ENCODE data around the gene ARSG. TPM values are rescaled to one million over a fixed set of nuclear protein-coding genes. Genes with fewer than 3 reads are reported as not detected.
"Not testable (repeated sequence)": the region's sequence is repeated elsewhere in the genome, so short reads cannot be mapped to it uniquely, and the experiment has no call there.

The ARSG gene
- total RNA-seq, 1 experiment from 2014 or later: 7.9 TPM

DNA sequence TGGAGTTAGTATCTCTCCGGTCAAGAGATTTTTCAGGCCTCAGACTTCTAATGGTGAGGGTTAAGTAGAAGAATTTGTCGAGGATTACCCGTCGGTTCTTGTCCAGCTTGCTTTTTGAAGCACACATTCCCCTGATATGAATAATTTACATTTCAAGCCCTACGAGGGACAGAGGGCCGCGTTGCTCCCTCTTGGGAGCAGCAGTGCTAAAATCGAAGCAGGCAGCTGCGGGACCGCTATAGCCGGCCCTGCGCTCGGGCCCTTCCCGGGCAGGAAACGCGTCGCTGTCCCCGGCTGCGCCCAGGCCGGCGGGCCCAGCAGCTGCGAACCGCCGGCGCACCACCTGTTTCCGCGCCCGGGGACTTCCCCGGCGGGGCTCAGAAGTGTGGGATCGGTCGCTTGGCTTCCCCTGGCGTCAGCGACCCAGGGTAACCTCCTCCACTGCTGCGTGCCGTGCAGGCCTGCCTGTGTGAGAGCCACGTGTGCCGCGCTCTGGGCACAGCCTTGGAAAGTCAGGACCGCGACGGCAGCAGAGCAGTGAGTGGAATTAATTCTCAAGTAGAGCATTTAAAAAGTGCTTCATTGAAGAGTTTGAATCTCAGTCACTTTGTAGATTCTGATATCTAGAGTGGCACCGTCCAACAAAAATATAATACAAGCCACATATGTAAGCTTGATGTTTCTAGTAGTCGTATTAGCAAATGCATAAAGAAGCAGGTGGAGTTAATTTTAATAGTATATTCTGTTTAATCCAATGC lies 32.2 kb upstream of the ARSG start:
- Mint-ChIP-seq H3K4me3 (peak overlapping the region; percentile 63), H3K36me3 (peaks cover 25% of the 10 kb centered on the region), H3K4me1 (peaks cover 12% of the 10 kb centered on the region)
- H3K27me3 Mint-ChIP-seq (ENCODE audit: low read depth); H3K27ac Mint-ChIP-seq; POLR2A ChIA-PET; CTCF ChIA-PET; H3K9me3 Mint-ChIP-seq: not testable (repeated sequence)
- TF ChIP-seq, protein P1, sequence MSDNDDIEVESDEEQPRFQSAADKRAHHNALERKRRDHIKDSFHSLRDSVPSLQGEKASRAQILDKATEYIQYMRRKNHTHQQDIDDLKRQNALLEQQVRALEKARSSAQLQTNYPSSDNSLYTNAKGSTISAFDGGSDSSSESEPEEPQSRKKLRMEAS (CRISPR knock-in tag; IDR thresholded peaks at IDR 0.05): peak; percentile 72
- TF ChIP-seq, protein P2, sequence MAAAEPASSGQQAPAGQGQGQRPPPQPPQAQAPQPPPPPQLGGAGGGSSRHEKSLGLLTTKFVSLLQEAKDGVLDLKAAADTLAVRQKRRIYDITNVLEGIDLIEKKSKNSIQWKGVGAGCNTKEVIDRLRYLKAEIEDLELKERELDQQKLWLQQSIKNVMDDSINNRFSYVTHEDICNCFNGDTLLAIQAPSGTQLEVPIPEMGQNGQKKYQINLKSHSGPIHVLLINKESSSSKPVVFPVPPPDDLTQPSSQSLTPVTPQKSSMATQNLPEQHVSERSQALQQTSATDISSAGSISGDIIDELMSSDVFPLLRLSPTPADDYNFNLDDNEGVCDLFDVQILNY (CRISPR knock-in tag; IDR thresholded peaks at IDR 0.05): 0 out of 2 replicates have a peak, but pooled peaks have one; percentile 29
- peak; percentile 43 for DNase-seq (ENCODE audit: low spot score)
- peak; percentile 94 for ATAC-seq

DNA sequence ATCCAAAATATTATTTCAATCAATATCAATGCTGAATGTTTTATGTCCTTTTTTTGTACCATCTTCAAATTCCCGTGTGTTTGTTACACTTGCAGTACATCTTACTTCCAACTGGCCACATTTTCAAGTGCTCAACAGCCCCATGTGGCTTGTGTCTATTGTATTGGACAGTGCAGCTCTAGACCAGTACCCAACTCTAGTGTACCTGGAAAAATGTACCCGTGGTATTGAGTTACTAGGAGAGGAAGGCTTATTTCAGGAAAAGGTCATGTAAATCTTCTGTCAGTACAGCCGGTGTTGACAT lies 31.7 kb upstream of the ARSG start:
- POLR2A ChIA-PET; CTCF ChIA-PET; DNase-seq (ENCODE audit: low spot score); H3K9me3 Mint-ChIP-seq; H3K27me3 Mint-ChIP-seq (ENCODE audit: low read depth); ATAC-seq; H3K27ac Mint-ChIP-seq: not testable (repeated sequence)
- peak overlapping the region; percentile 63 for H3K4me3 Mint-ChIP-seq
- H3K36me3 Mint-ChIP-seq: peaks cover 20% of the 10 kb centered on the region
- H3K4me1 Mint-ChIP-seq: peaks cover 12% of the 10 kb centered on the region

DNA sequence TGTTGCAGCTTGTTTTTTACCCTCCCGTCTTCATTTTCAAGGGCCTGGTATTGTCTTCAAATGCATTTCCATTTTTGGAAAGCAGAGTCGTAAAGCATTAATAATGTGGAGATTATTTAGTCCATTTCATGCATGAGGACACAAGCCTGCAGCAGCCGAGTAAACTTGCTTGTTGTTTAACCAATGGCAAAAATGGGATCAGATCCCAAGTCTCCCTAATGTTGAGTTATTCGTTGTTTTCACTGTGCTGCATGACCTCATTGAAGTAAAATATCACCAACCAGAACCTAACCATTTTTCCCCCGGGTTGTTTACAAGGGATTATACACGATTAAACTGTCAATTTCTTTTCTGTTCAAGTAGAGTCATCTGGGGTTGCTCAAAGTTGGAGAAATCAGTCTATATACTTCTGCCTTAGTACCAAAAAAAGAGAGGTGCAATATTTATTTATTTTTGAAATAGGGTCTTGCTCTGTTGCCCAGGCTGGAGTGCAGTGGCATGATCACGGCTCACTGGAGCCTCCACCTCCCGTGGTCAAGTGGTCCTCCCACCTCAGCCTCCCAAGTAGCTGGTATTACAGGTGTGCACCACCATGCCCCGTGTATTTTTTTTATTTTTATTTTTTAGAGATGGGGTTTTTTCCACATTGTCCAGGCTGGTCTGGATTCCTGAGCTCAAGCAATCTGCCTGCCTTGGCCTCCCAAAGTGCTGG lies 31.1 kb upstream of the ARSG start:
- ATAC-seq (no peak), DNase-seq (ENCODE audit: low spot score) (no peak)
- no peaks in the 10 kb centered on the region for H3K9me3 Mint-ChIP-seq
- H3K4me3 Mint-ChIP-seq: peak overlapping the region; percentile 63; the same call in 1 of the 2 replicates
- H3K27me3 Mint-ChIP-seq (ENCODE audit: low read depth): peaks cover 6% of the 10 kb centered on the region
- TF ChIP-seq, protein P3, sequence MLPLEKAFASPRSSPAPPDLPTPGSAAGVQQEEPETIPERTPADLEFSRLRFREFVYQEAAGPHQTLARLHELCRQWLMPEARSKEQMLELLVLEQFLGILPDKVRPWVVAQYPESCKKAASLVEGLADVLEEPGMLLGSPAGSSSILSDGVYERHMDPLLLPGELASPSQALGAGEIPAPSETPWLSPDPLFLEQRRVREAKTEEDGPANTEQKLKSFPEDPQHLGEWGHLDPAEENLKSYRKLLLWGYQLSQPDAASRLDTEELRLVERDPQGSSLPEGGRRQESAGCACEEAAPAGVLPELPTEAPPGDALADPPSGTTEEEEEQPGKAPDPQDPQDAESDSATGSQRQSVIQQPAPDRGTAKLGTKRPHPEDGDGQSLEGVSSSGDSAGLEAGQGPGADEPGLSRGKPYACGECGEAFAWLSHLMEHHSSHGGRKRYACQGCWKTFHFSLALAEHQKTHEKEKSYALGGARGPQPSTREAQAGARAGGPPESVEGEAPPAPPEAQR (CRISPR knock-in tag; IDR thresholded peaks at IDR 0.05): no peak
- TF ChIP-seq ZNF121 (CRISPR knock-in tag; IDR thresholded peaks at IDR 0.05): 0 out of 2 replicates have a peak, but pooled peaks have one; percentile 30
- POLR2A ChIA-PET: no interaction called here
- H3K36me3 Mint-ChIP-seq: peaks cover 17% of the 10 kb centered on the region
- H3K27ac Mint-ChIP-seq: no peak overlapping the region
- CTCF ChIA-PET: interaction anchor here (1.6 kb wide), 1 partner anchor 139 kb away, joined by 5 read pairs; no protein-coding TSS in a partner anchor
- H3K4me1 Mint-ChIP-seq: peaks cover 12% of the 10 kb centered on the region

DNA sequence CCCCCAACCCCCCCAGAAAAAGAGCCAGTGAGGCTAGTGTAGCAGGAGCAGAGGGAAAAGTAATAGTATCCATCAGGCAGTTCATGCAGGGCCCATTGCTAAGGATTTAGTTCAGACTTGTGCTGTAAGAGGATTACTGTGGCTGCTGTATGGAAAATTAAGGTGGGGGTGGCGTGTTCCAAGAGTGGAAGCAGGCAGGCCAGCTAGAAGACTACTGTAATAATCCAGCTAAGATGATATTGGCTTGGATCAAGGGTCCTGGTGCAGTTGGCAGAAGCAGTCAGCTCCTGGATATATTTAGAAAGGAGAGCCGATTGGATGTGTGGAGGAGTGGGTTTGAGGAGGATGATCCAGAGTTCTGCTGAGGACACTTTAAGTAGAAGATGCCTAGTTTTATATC lies 28.8 kb upstream of the ARSG start:
- H3K27me3 Mint-ChIP-seq (ENCODE audit: low read depth); ATAC-seq; H3K4me3 Mint-ChIP-seq; DNase-seq (ENCODE audit: low spot score); POLR2A ChIA-PET; H3K27ac Mint-ChIP-seq; H3K36me3 Mint-ChIP-seq; H3K9me3 Mint-ChIP-seq: not testable (repeated sequence)
- CTCF ChIA-PET: interaction anchor here (1.0 to 4.8 kb wide), 4 partner anchors 137 to 200 kb away, joined by 3 to 35 read pairs (median 3); partner anchors contain the start of gene WIPI1
- H3K4me1 Mint-ChIP-seq: peaks cover 13% of the 10 kb centered on the region

DNA sequence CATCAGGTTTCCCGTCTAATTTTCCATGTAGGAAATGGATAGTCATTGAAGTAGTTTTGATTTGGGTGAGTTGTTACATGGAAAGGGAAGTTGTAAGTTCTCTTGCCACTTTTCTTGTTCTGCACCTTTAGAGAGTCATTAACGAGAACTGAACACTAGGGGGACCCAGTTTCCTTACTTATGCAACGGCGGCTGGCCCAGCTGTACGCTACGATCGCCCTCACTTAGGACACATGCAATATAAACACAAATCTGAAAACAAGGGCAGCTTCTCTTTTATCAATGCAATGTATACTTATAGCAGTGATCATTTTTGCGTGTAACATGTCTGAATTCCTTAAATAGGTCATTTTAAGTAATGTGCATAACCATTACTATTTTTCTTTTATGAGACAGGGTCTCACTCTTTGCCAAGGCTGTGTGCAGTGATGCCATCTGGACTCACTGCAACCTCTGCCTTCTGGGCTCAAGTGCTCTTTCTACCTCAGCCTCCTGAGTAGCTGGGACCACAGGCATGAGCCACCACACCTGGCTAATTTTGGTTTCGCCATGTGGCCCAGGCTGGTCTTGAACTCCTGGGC lies 28.1 kb upstream of the ARSG start:
- TF ChIP-seq, protein P4, sequence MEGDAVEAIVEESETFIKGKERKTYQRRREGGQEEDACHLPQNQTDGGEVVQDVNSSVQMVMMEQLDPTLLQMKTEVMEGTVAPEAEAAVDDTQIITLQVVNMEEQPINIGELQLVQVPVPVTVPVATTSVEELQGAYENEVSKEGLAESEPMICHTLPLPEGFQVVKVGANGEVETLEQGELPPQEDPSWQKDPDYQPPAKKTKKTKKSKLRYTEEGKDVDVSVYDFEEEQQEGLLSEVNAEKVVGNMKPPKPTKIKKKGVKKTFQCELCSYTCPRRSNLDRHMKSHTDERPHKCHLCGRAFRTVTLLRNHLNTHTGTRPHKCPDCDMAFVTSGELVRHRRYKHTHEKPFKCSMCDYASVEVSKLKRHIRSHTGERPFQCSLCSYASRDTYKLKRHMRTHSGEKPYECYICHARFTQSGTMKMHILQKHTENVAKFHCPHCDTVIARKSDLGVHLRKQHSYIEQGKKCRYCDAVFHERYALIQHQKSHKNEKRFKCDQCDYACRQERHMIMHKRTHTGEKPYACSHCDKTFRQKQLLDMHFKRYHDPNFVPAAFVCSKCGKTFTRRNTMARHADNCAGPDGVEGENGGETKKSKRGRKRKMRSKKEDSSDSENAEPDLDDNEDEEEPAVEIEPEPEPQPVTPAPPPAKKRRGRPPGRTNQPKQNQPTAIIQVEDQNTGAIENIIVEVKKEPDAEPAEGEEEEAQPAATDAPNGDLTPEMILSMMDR (IDR thresholded peaks at IDR 0.05): peak; percentile 44; the same call in 1 of the 2 replicates
- peak; percentile 61 for ATAC-seq
- POLR2A ChIA-PET; DNase-seq (ENCODE audit: low spot score); H3K36me3 Mint-ChIP-seq; H3K9me3 Mint-ChIP-seq; H3K4me3 Mint-ChIP-seq; H3K27ac Mint-ChIP-seq; H3K27me3 Mint-ChIP-seq (ENCODE audit: low read depth): not testable (repeated sequence)
- CTCF ChIA-PET: interaction anchor here (1.0 to 4.8 kb wide), 2 partner anchors 136 to 138 kb away, joined by 3 to 35 read pairs; no protein-coding TSS in a partner anchor
- H3K4me1 Mint-ChIP-seq: peaks cover 15% of the 10 kb centered on the region
